Central memory CD8-positive, alpha-beta T cell (primary cell): ENCODE data around the gene AFF3.

ENCODE experiments used
- ATAC-seq: fragments of 150-1000 bp; cut with Tn5 transposase; replicated peaks from 2 replicates; pipeline ENCODE4 v1.10.0; 2022; ENCODE audit warnings: mild to moderate bottlenecking, moderate FRiP score, moderate number of reproducible peaks; ENCODE audit not compliant: poor library complexity, severe bottlenecking; ENCODE audit errors: extremely low read depth
- DNase-seq, 2 donors: peaks; one replicate each; pipeline ENCODE4 v3.0.0; 2021; ENCODE audit warnings: low spot score in 2 of 2
- H3K27ac Mint-ChIP-seq: one replicate; pipeline ENCODE4 v1.8.0; 2022; ENCODE audit warnings: low read depth, mild to moderate bottlenecking, moderate library complexity, mixed read lengths
- H3K27me3 Mint-ChIP-seq: one replicate; pipeline ENCODE4 v1.8.0; 2022; ENCODE audit warnings: mixed read lengths
- H3K36me3 Mint-ChIP-seq: one replicate; pipeline ENCODE4 v1.8.0; 2022; ENCODE audit warnings: mild to moderate bottlenecking, moderate library complexity, mixed read lengths; ENCODE audit not compliant: insufficient read depth
- H3K4me1 Mint-ChIP-seq: one replicate; pipeline ENCODE4 v1.8.0; 2022; ENCODE audit warnings: mixed read lengths
- H3K4me3 Mint-ChIP-seq: one replicate; pipeline ENCODE4 v1.8.0; 2022; ENCODE audit warnings: mild to moderate bottlenecking, moderate library complexity, mixed read lengths
- H3K9me3 Mint-ChIP-seq: one replicate; pipeline ENCODE4 v1.8.0; 2022; ENCODE audit warnings: mixed read lengths

Gene AFF3

GRCh38 chr2:99925960-99926359 is 216.4 kb downstream of the AFF3 start:
- Mint-ChIP-seq H3K4me3 (no peak overlapping the region), H3K4me1 (no peaks in the 10 kb centered on the region), H3K27ac (no peak overlapping the region), H3K9me3 (no peaks in the 10 kb centered on the region), H3K27me3 (no peaks in the 10 kb centered on the region), H3K36me3 (no peaks in the 10 kb centered on the region)
- DNase-seq (no peak), ATAC-seq (no peak)

- ATAC-seq: no peak
- Mint-ChIP-seq H3K36me3 (no peaks in the 10 kb centered on the region), H3K27me3 (no peaks in the 10 kb centered on the region), H3K9me3 (no peaks in the 10 kb centered on the region), H3K27ac (no peak overlapping the region), H3K4me1 (no peaks in the 10 kb centered on the region), H3K4me3 (no peak overlapping the region)
- DNase-seq: no peak
These were observed 219.7 kb downstream of the AFF3 start for GRCh38 chr2:99922664-99923063.

- ATAC-seq: no peak
- Mint-ChIP-seq H3K4me1 (no peaks in the 10 kb centered on the region), H3K4me3 (no peak overlapping the region)
These were observed 220.5 kb downstream of the AFF3 start for GRCh38 chr2:99921903-99922302.

DNA sequence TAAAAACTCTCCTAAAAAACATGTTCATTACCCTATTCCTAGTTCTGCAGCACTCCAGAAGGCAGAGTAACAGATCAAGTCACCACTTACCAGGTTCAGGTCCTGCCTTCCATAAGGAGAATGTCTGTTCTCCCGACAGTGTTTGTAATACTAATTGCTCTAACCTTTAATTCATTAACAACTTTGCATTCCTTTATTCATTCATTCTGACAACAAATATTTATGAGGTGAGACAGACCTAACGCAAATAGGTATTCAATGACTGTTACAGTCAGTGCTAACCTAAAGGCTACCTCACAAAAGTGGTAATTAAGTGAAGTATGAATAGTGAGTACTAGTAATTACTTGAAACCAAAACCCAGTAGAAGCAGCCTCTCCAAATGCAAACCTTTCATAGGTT is 224.0 kb downstream of the AFF3 start:
- no peaks in the 10 kb centered on the region for H3K9me3 Mint-ChIP-seq
- no peaks in the 10 kb centered on the region for H3K27me3 Mint-ChIP-seq
- no peaks in the 10 kb centered on the region for H3K36me3 Mint-ChIP-seq
- no peak overlapping the region for H3K27ac Mint-ChIP-seq
- H3K4me3 Mint-ChIP-seq: no peak overlapping the region
- no peak for ATAC-seq
- no peak for DNase-seq
- no peaks in the 10 kb centered on the region for H3K4me1 Mint-ChIP-seq

More at GRCh38 chr2:99921903-99922302, 220.5 kb downstream of the AFF3 start:
- Mint-ChIP-seq H3K27me3 (no peaks in the 10 kb centered on the region), H3K9me3 (no peaks in the 10 kb centered on the region), H3K36me3 (no peaks in the 10 kb centered on the region), H3K27ac (no peak overlapping the region)
- DNase-seq: no peak

GRCh38 chr2:99915108-99915675 is 227.2 kb downstream of the AFF3 start:
- Mint-ChIP-seq H3K9me3 (no peaks in the 10 kb centered on the region), H3K36me3 (no peaks in the 10 kb centered on the region), H3K27ac (no peak overlapping the region), H3K4me3 (no peak overlapping the region), H3K27me3 (no peaks in the 10 kb centered on the region), H3K4me1 (no peaks in the 10 kb centered on the region)
- ATAC-seq: no peak
- DNase-seq: no peak

DNA sequence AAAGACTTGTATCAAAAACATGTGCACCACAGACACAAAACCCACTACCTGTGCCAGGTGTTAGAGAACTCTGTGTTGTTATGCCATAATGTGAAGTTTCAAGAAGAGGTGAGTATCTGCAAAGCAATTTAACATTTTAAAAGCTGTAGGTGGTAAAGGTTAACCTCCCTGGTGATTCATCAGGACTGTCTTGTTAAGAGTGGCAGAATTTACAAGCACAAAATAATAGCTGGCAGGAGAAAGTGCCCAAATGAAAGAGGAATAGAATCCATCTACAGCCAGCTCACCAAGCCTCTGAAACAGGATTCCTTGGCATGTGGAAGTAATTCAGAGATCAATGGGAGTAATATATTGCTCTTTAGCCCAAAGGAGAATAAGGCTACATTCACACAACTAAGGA is 230.7 kb downstream of the AFF3 start:
- no peak for ATAC-seq
- no peaks in the 10 kb centered on the region for H3K27me3 Mint-ChIP-seq
- no peak overlapping the region for H3K4me3 Mint-ChIP-seq
- H3K9me3 Mint-ChIP-seq: no peaks in the 10 kb centered on the region
- H3K36me3 Mint-ChIP-seq: no peaks in the 10 kb centered on the region
- H3K4me1 Mint-ChIP-seq: no peaks in the 10 kb centered on the region
- DNase-seq: no peak
- H3K27ac Mint-ChIP-seq: no peak overlapping the region

- no peaks in the 10 kb centered on the region for H3K27me3 Mint-ChIP-seq
- H3K4me3 Mint-ChIP-seq: no peak overlapping the region
- ATAC-seq (no peak), DNase-seq (no peak)
- H3K4me1 Mint-ChIP-seq: no peaks in the 10 kb centered on the region
- H3K27ac Mint-ChIP-seq: no peak overlapping the region
- no peaks in the 10 kb centered on the region for H3K9me3 Mint-ChIP-seq
- H3K36me3 Mint-ChIP-seq: no peaks in the 10 kb centered on the region
These were observed 231.5 kb downstream of the AFF3 start for GRCh38 chr2:99910902-99911301.

- H3K4me1 Mint-ChIP-seq: no peaks in the 10 kb centered on the region
- DNase-seq (no peak), ATAC-seq (no peak)
- no peak overlapping the region for H3K4me3 Mint-ChIP-seq
- no peaks in the 10 kb centered on the region for H3K36me3 Mint-ChIP-seq
- H3K27me3 Mint-ChIP-seq: no peaks in the 10 kb centered on the region
- H3K9me3 Mint-ChIP-seq: no peaks in the 10 kb centered on the region
- H3K27ac Mint-ChIP-seq: no peak overlapping the region
These were observed 236.8 kb downstream of the AFF3 start for GRCh38 chr2:99905636-99906035.

- no peaks in the 10 kb centered on the region for H3K27me3 Mint-ChIP-seq
- H3K9me3 Mint-ChIP-seq: no peaks in the 10 kb centered on the region
These were observed 237.4 kb downstream of the AFF3 start for GRCh38 chr2:99905025-99905424.

DNA sequence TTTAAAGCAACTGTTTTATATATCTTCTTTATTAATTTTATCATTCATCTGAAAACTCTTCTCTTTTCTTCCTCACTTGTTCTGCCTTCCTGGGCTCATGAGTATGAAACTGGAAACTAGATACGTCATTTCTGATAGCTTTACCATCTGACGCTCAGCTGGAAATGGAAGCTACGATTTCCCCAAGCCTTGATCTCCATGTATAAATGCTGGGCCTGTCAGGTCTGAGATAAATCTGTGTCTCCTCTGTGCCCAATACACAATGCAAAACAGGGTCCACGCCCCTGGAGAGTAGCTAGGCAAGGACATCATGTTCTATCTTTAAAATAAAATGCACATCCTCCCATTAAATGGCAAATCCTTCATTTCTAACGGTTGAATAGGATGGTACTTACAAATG is 238.4 kb downstream of the AFF3 start:
- no peak for DNase-seq
- Mint-ChIP-seq H3K36me3 (no peaks in the 10 kb centered on the region), H3K27ac (no peak overlapping the region), H3K27me3 (no peaks in the 10 kb centered on the region), H3K4me1 (no peaks in the 10 kb centered on the region), H3K4me3 (no peak overlapping the region), H3K9me3 (no peaks in the 10 kb centered on the region)
- ATAC-seq: no peak

More at GRCh38 chr2:99905025-99905424, 237.4 kb downstream of the AFF3 start:
- Mint-ChIP-seq H3K36me3 (no peaks in the 10 kb centered on the region), H3K4me3 (no peak overlapping the region), H3K4me1 (no peaks in the 10 kb centered on the region), H3K27ac (no peak overlapping the region)
- ATAC-seq: no peak
- no peak for DNase-seq

DNA sequence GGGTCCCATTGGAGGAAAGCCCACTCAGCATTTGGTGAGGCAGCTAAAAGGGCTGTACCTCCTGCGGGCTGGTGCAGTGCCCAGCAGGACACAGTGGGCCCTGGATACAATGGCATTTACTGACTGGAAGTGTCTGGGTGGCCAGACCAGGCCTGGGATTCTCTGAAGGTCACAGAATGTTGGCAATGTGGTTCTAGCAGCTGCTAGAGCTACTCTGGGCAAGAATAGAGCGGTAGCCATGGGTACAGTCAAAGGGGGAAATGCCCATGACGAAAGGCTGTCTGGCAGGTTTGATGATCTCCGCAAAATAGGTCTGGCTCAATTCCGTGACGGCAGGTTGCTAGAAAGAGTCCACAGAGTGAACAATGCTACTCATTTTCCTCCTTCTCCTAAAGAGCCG is 241.8 kb downstream of the AFF3 start:
- DNase-seq: no peak
- no peak for ATAC-seq
- Mint-ChIP-seq H3K4me1 (no peaks in the 10 kb centered on the region), H3K4me3 (no peak overlapping the region), H3K36me3 (no peaks in the 10 kb centered on the region), H3K9me3 (no peaks in the 10 kb centered on the region), H3K27me3 (no peaks in the 10 kb centered on the region), H3K27ac (no peak overlapping the region)

GRCh38 chr2:99899882-99900281 is 242.5 kb downstream of the AFF3 start:
- H3K27me3 Mint-ChIP-seq: no peaks in the 10 kb centered on the region
- H3K27ac Mint-ChIP-seq: no peak overlapping the region
- H3K4me1 Mint-ChIP-seq: no peaks in the 10 kb centered on the region
- ATAC-seq (no peak), DNase-seq (no peak)
- no peaks in the 10 kb centered on the region for H3K36me3 Mint-ChIP-seq
- no peak overlapping the region for H3K4me3 Mint-ChIP-seq
- no peaks in the 10 kb centered on the region for H3K9me3 Mint-ChIP-seq

DNA sequence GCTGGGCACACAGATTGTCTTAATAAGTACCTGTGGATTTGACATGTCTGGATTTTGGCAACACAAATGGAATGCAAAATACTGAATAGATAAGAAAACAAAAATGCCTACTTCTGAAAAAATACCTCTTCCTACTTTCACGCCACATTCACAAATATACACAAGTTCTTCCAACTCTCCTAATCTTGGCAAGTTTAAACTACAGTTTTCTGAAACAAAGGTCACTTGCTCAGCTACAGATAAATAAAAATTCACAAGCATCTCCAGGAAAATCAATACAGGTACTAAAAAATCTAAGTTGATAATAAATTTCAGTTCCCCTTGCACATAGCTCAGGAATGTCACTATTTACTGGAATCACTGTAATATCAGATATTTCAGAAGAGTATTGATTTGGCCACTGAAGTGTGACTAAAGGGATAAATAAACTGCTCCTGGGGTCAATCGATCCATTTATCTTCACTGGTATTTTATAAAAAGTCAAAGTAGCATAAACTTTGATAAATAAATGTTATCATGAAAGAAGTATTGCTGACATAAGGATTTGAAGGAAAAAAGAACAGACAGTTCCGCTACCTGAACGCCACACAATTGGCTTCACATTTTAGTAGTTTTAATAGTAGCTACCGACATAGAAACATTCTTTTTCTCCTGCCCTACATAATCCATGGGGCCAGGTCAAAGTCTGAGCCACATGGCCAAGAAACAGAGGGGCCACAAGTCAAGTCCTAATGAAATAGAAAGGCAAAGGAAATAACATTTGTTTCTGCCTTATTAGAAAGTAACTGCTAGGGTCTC is 243.1 kb downstream of the AFF3 start:
- no peak for ATAC-seq
- no peaks in the 10 kb centered on the region for H3K4me1 Mint-ChIP-seq
- no peaks in the 10 kb centered on the region for H3K27me3 Mint-ChIP-seq
- H3K9me3 Mint-ChIP-seq: no peaks in the 10 kb centered on the region
- H3K27ac Mint-ChIP-seq: no peak overlapping the region
- no peak overlapping the region for H3K4me3 Mint-ChIP-seq
- no peaks in the 10 kb centered on the region for H3K36me3 Mint-ChIP-seq
- no peak for DNase-seq
